Measurements from ENCODE around the gene WDR33.

- TF ChIP-seq CTCF (IDR thresholded peaks at IDR 0.05) (no peak), POLR2A (IDR thresholded peaks at IDR 0.05) (no peak), POLR2AphosphoS5 (IDR thresholded peaks at IDR 0.05) (no peak)
These were observed 41.4 kb downstream of the WDR33 start for GRCh38 chr2:127769587-127769986.
